Astrocyte (in vitro differentiated cells and primary cell): ENCODE data around the gene GAB1. TPM values are rescaled to one million over a fixed set of nuclear protein-coding genes. Genes with fewer than 3 reads are reported as not detected.

Source experiments
- DNase-seq: peaks from one replicate; pipeline ENCODE4 v3.0.0-alpha.2; 2010; ENCODE audit warnings: low read depth
- FAIRE-seq: peaks from 2 replicates; lab custom pipeline; 2011; peaks lifted over from hg19 to GRCh38; lab: Jason Lieb, UNC
- H2AFZ ChIP-seq: 2 replicates; pipeline ENCODE4 v1.6.0; 2012; ENCODE audit warnings: low read depth, low read length, inconsistent platforms
- H3K27ac ChIP-seq: 2 replicates; pipeline ENCODE4 v1.5.1; 2011; ENCODE audit warnings: low read depth, low read length, inconsistent platforms
- H3K27me3 ChIP-seq: 2 replicates; pipeline ENCODE4 v1.6.0; 2011; ENCODE audit warnings: low read length, inconsistent platforms; ENCODE audit not compliant: insufficient read depth
- H3K36me3 ChIP-seq: 2 replicates; pipeline ENCODE4 v1.5.1; 2011; ENCODE audit warnings: low read length, inconsistent platforms; ENCODE audit not compliant: insufficient read depth
- H3K4me1 ChIP-seq: 2 replicates; pipeline ENCODE4 v1.5.1; 2011; ENCODE audit warnings: low read length, inconsistent platforms; ENCODE audit not compliant: insufficient read depth
- H3K4me2 ChIP-seq: 2 replicates; pipeline ENCODE4 v1.6.0; 2012; ENCODE audit warnings: low read length, inconsistent platforms
- H3K4me3 ChIP-seq: 2 replicates; pipeline ENCODE4 v1.5.1; 2011; ENCODE audit warnings: low read depth, mild to moderate bottlenecking, low read length, inconsistent platforms; ENCODE audit not compliant: insufficient read depth
- H3K79me2 ChIP-seq: 2 replicates; pipeline ENCODE4 v1.6.0; 2012; ENCODE audit warnings: mild to moderate bottlenecking, low read length, inconsistent platforms; ENCODE audit not compliant: insufficient read depth
- H3K9ac ChIP-seq: 2 replicates; pipeline ENCODE4 v1.6.0; 2012; ENCODE audit warnings: mild to moderate bottlenecking, low read length, inconsistent platforms
- H3K9me3 ChIP-seq: 2 replicates; pipeline ENCODE4 v1.5.1; 2012; ENCODE audit warnings: low read depth, mild to moderate bottlenecking, low read length, inconsistent platforms; ENCODE audit not compliant: insufficient read depth
- H4K20me1 ChIP-seq: 2 replicates; pipeline ENCODE4 v1.6.0; 2012; ENCODE audit warnings: low read length, inconsistent platforms; ENCODE audit not compliant: insufficient read depth
- H3K27ac Mint-ChIP-seq: one replicate; pipeline ENCODE4 v1.8.0; 2021; ENCODE audit warnings: mild to moderate bottlenecking, mixed read lengths; ENCODE audit not compliant: unreplicated experiment
- H3K27me3 Mint-ChIP-seq: one replicate; pipeline ENCODE4 v1.8.0; 2021; ENCODE audit warnings: low read depth, mixed read lengths; ENCODE audit not compliant: unreplicated experiment
- H3K36me3 Mint-ChIP-seq: one replicate; pipeline ENCODE4 v1.8.0; 2021; ENCODE audit warnings: low read depth, mixed read lengths; ENCODE audit not compliant: unreplicated experiment
- H3K4me1 Mint-ChIP-seq: one replicate; pipeline ENCODE4 v1.8.0; 2021; ENCODE audit warnings: low read depth, mixed read lengths; ENCODE audit not compliant: unreplicated experiment
- H3K4me3 Mint-ChIP-seq: one replicate; pipeline ENCODE4 v1.8.0; 2021; ENCODE audit warnings: mild to moderate bottlenecking, moderate library complexity, mixed read lengths; ENCODE audit not compliant: unreplicated experiment
- H3K9me3 Mint-ChIP-seq: one replicate; pipeline ENCODE4 v1.8.0; 2021; ENCODE audit warnings: mild to moderate bottlenecking, mixed read lengths; ENCODE audit not compliant: unreplicated experiment
- EZH2 ChIP-seq: IDR thresholded peaks from 2 replicates; pipeline ENCODE4 v1.6.1; 2012; ENCODE audit warnings: mild to moderate bottlenecking, low read length, inconsistent platforms; ENCODE audit not compliant: insufficient read depth
- total RNA-seq: library from RNA; stranded (reverse); gene quantifications from 2 replicates; pipeline ENCODE4 v1.2.1, GENCODE V29; 2021
- TF ChIP-seq, protein P1 (sequence below): IDR thresholded peaks from 2 replicates; pipeline ENCODE4 v1.5.1; 2011; ENCODE audit warnings: low read depth, mild to moderate bottlenecking, inconsistent platforms, low read length, moderate library complexity; ENCODE audit not compliant: insufficient read depth

GAB1 gene
- total RNA-seq, 1 donor from 2014 or later = 12.4 TPM

GRCh38 chr4:143432258-143432591 lies 95.5 kb downstream of the GAB1 start:
- DNase-seq (no peak), FAIRE-seq (no peak)
- no peak overlapping the region for H3K9ac ChIP-seq
- Mint-ChIP-seq H3K27me3 (no peaks in the 10 kb centered on the region), H3K4me1 (no peaks in the 10 kb centered on the region), H3K27ac (no peak overlapping the region), H3K9me3 (peaks cover 4% of the 10 kb centered on the region), H3K4me3 (no peak overlapping the region), H3K36me3 (peaks cover 19% of the 10 kb centered on the region)
- TF ChIP-seq, protein P1, sequence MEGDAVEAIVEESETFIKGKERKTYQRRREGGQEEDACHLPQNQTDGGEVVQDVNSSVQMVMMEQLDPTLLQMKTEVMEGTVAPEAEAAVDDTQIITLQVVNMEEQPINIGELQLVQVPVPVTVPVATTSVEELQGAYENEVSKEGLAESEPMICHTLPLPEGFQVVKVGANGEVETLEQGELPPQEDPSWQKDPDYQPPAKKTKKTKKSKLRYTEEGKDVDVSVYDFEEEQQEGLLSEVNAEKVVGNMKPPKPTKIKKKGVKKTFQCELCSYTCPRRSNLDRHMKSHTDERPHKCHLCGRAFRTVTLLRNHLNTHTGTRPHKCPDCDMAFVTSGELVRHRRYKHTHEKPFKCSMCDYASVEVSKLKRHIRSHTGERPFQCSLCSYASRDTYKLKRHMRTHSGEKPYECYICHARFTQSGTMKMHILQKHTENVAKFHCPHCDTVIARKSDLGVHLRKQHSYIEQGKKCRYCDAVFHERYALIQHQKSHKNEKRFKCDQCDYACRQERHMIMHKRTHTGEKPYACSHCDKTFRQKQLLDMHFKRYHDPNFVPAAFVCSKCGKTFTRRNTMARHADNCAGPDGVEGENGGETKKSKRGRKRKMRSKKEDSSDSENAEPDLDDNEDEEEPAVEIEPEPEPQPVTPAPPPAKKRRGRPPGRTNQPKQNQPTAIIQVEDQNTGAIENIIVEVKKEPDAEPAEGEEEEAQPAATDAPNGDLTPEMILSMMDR = no peak
- TF ChIP-seq EZH2 = no peak
- no peaks in the 10 kb centered on the region for H4K20me1 ChIP-seq
- H3K79me2 ChIP-seq = no peaks in the 10 kb centered on the region
- no peaks in the 10 kb centered on the region for H3K4me1 ChIP-seq
- no peaks in the 10 kb centered on the region for H3K9me3 ChIP-seq
- H2AFZ ChIP-seq = no peak overlapping the region
- no peak overlapping the region for H3K27ac ChIP-seq
- no peak overlapping the region for H3K4me3 ChIP-seq
- H3K27me3 ChIP-seq = no peaks in the 10 kb centered on the region
- H3K36me3 ChIP-seq = no peaks in the 10 kb centered on the region
- H3K4me2 ChIP-seq = no peak overlapping the region

GRCh38 chr4:143433231-143433630 lies 96.6 kb downstream of the GAB1 start:
- Histone ChIP-seq H3K27ac (no peak overlapping the region), H3K9ac (no peak overlapping the region), H3K4me3 (no peak overlapping the region), H4K20me1 (no peaks in the 10 kb centered on the region), H2AFZ (no peak overlapping the region), H3K79me2 (no peaks in the 10 kb centered on the region), H3K9me3 (no peaks in the 10 kb centered on the region), H3K27me3 (no peaks in the 10 kb centered on the region), H3K36me3 (no peaks in the 10 kb centered on the region), H3K4me2 (no peak overlapping the region), H3K4me1 (no peaks in the 10 kb centered on the region)
- TF ChIP-seq EZH2 = no peak
- TF ChIP-seq, protein P1 = no peak
- no peak for DNase-seq
- Mint-ChIP-seq H3K9me3 (peaks cover 4% of the 10 kb centered on the region), H3K27ac (no peak overlapping the region), H3K36me3 (peaks cover 23% of the 10 kb centered on the region), H3K4me3 (no peak overlapping the region), H3K27me3 (no peaks in the 10 kb centered on the region), H3K4me1 (no peaks in the 10 kb centered on the region)
- peak; percentile 5 for FAIRE-seq

GRCh38 chr4:143435955-143436354 lies 99.3 kb downstream of the GAB1 start:
- peaks cover 2% of the 10 kb centered on the region for H3K9me3 Mint-ChIP-seq
- Histone ChIP-seq H3K9ac (no peak overlapping the region), H3K27ac (no peak overlapping the region), H3K4me2 (no peak overlapping the region), H3K4me3 (no peak overlapping the region), H3K4me1 (no peaks in the 10 kb centered on the region), H3K36me3 (no peaks in the 10 kb centered on the region), H3K79me2 (no peaks in the 10 kb centered on the region), H4K20me1 (no peaks in the 10 kb centered on the region), H3K9me3 (no peaks in the 10 kb centered on the region), H3K27me3 (no peaks in the 10 kb centered on the region), H2AFZ (no peak overlapping the region)
- TF ChIP-seq, protein P1 = no peak
- no peak for TF ChIP-seq EZH2
- H3K27ac Mint-ChIP-seq = no peak overlapping the region
- DNase-seq = no peak
- FAIRE-seq = no peak
- no peaks in the 10 kb centered on the region for H3K27me3 Mint-ChIP-seq
- no peaks in the 10 kb centered on the region for H3K4me1 Mint-ChIP-seq
- no peak overlapping the region for H3K4me3 Mint-ChIP-seq
- peaks cover 16% of the 10 kb centered on the region for H3K36me3 Mint-ChIP-seq
